IMR-90 (cell line): ENCODE results near the gene RAD52. TPM values are rescaled to one million over a fixed set of nuclear protein-coding genes. Genes with fewer than 3 reads are reported as not detected.

ENCODE experiments used
- ATAC-seq: fragments of 200-7000 bp; cut with Tn5 transposase; 2 replicates; pipeline ENCODE4 v1.9.1; 2020; ENCODE audit warnings: low read depth, mild to moderate bottlenecking, moderate library complexity
- BruUV-seq: library from RNA; stranded (reverse); fragments of 400-500 nt; replicated peaks from 2 replicates; lab custom pipeline; 2021; lab: Mats Ljungman, UMichigan
- CTCF ChIA-PET: fragments of 300-600 bp; formaldehyde crosslinking; extraction: SDS; loops from one replicate; lab custom pipeline; 2021; ENCODE audit warnings: antibody characterized with exemption; lab: Yijun Ruan, JAX
- POLR2A ChIA-PET: fragments of 300-600 bp; sonication (Branson Sonifier 250); formaldehyde crosslinking; loops from one replicate; lab custom pipeline; 2022; ENCODE audit warnings: antibody characterized with exemption; ENCODE audit not compliant: unreplicated experiment; lab: Charles Lee
- DNase-seq: peaks from one replicate; pipeline ENCODE4 v3.0.0; 2013
- H2AFZ ChIP-seq: replicated peaks from 2 replicates; pipeline ENCODE3; 2013; ENCODE audit warnings: low read length, mild to moderate bottlenecking; ENCODE audit not compliant: poor library complexity
- H2AK5ac ChIP-seq: 2 replicates; pipeline ENCODE4 v1.6.1; 2013; ENCODE audit warnings: low read depth, low read length, inconsistent platforms
- H2AK9ac ChIP-seq: replicated peaks from 2 replicates; pipeline ENCODE3; 2013; ENCODE audit warnings: mild to moderate bottlenecking, low read depth, low read length, moderate library complexity; ENCODE audit not compliant: poor library complexity
- H2BK120ac ChIP-seq: 2 replicates; pipeline ENCODE4 v1.6.1; 2013; ENCODE audit warnings: low read depth, low read length, inconsistent platforms
- H2BK15ac ChIP-seq: 3 replicates; pipeline ENCODE4 v1.6.1; 2013; ENCODE audit warnings: low read depth, low read length, inconsistent platforms
- H2BK20ac ChIP-seq: 2 replicates; pipeline ENCODE4 v1.6.1; 2013; ENCODE audit warnings: low read depth, mild to moderate bottlenecking, inconsistent platforms, low read length, moderate library complexity
- H2BK5ac ChIP-seq: 2 replicates; pipeline ENCODE4 v1.6.1; 2013; ENCODE audit warnings: mild to moderate bottlenecking, low read depth, low read length, inconsistent platforms; ENCODE audit not compliant: poor library complexity, severe bottlenecking
- H3K14ac ChIP-seq: replicated peaks from 2 replicates; pipeline ENCODE4 v1.6.1; 2013; ENCODE audit warnings: low read depth, low read length, inconsistent platforms
- H3K18ac ChIP-seq: 2 replicates; pipeline ENCODE4 v1.6.1; 2013; ENCODE audit warnings: low read depth, low read length, control low read depth
- H3K23ac ChIP-seq: 2 replicates; pipeline ENCODE4 v1.6.1; 2013; ENCODE audit warnings: low read depth, low read length, inconsistent platforms
- H3K27ac ChIP-seq: 2 replicates; pipeline ENCODE4 v1.5.1; 2013; ENCODE audit warnings: mild to moderate bottlenecking, control low read depth, low read length; ENCODE audit not compliant: insufficient read depth
- H3K27me3 ChIP-seq: 2 replicates; pipeline ENCODE4 v1.6.1; 2013; ENCODE audit warnings: low read length; ENCODE audit not compliant: control insufficient read depth, insufficient read depth
- H3K36me3 ChIP-seq: 2 replicates; pipeline ENCODE4 v1.6.1; 2013; ENCODE audit warnings: low read length, mixed read lengths; ENCODE audit not compliant: control insufficient read depth, insufficient read depth
- H3K4ac ChIP-seq: 2 replicates; pipeline ENCODE4 v1.6.1; 2013; ENCODE audit warnings: low read depth, low read length, inconsistent platforms
- H3K4me1 ChIP-seq: 2 replicates; pipeline ENCODE4 v1.6.1; 2013; ENCODE audit warnings: low read length, mixed read lengths; ENCODE audit not compliant: control insufficient read depth, insufficient read depth
- H3K4me2 ChIP-seq: 2 replicates; pipeline ENCODE4 v1.6.1; 2013; ENCODE audit warnings: low read depth, mild to moderate bottlenecking, control low read depth, low read length, moderate library complexity
- H3K4me3 ChIP-seq: 2 replicates; pipeline ENCODE4 v1.5.1; 2013; ENCODE audit warnings: low read depth, mild to moderate bottlenecking, control low read depth, low read length, moderate library complexity; ENCODE audit not compliant: insufficient read depth
- H3K56ac ChIP-seq: 2 replicates; pipeline ENCODE4 v1.6.1; 2013; ENCODE audit warnings: low read length, inconsistent platforms; ENCODE audit not compliant: insufficient read depth; ENCODE audit errors: extremely low read depth
- H3K79me1 ChIP-seq, 2 experiments: 2 replicates each; pipeline ENCODE4 v1.6.1; 2013; ENCODE audit warnings: low read length in 2 of 2, inconsistent platforms in 1 of 2, low read depth in 1 of 2
- H3K9ac ChIP-seq: 2 replicates; pipeline ENCODE4 v1.6.1; 2013; ENCODE audit warnings: low read depth, low read length, control low read depth
- H3K9me1 ChIP-seq: 2 replicates; pipeline ENCODE4 v1.6.1; 2013; ENCODE audit warnings: low read length, inconsistent platforms; ENCODE audit not compliant: insufficient read depth
- H3K9me3 ChIP-seq: 2 replicates; pipeline ENCODE4 v1.6.1; 2013; ENCODE audit warnings: low read length; ENCODE audit not compliant: control insufficient read depth, insufficient read depth
- H4K20me1 ChIP-seq: 2 replicates; pipeline ENCODE4 v1.6.1; 2013; ENCODE audit warnings: low read length, inconsistent platforms; ENCODE audit not compliant: insufficient read depth
- H4K5ac ChIP-seq: 2 replicates; pipeline ENCODE4 v1.6.1; 2013; ENCODE audit warnings: mild to moderate bottlenecking, low read depth, low read length, control low read depth
- H4K8ac ChIP-seq, 2 experiments: 2 replicates each; pipeline ENCODE4 v1.6.1; 2013; ENCODE audit warnings: low read depth in 2 of 2, low read length in 2 of 2, control low read depth in 1 of 2, inconsistent platforms in 1 of 2
- H4K91ac ChIP-seq: 2 replicates; pipeline ENCODE4 v1.6.1; 2013; ENCODE audit warnings: low read depth, low read length, inconsistent platforms; ENCODE audit not compliant: insufficient read depth
- RFX5 ChIP-seq: IDR thresholded peaks from 2 replicates; pipeline ENCODE4 v1.8.0; 2012; ENCODE audit warnings: low read depth, mild to moderate bottlenecking, low read length, moderate library complexity
- SMC3 ChIP-seq: fragments of 150-350 bp; IDR thresholded peaks from 2 replicates; pipeline ENCODE4 v1.6.1; 2016; ENCODE audit warnings: low read depth, mild to moderate bottlenecking, antibody characterized with exemption, low read length, moderate library complexity
- WGBS, 2 experiments: methylation state at CpG; one replicate each; pipeline versions ENCODE4 v1.1.5 to v1.1.7; 2013; ENCODE audit warnings: missing lambda C conversion rate in 2 of 2; ENCODE audit not compliant: insufficient read length in 1 of 2; ENCODE audit errors: extremely low coverage in 2 of 2; 5-methylcytosine and 5-hydroxymethylcytosine counted together
- dilution Hi-C: fragments of 300-500 bp; cut with HindIII; formaldehyde crosslinking; loops from one replicate; pipeline ENCODE4 v1.14.3; 2018; ENCODE audit warnings: low sequenced_read_pairs; ENCODE audit not compliant: unreplicated experiment
- in situ Hi-C: fragments of 300-500 bp; cut with MboI; formaldehyde crosslinking; loops from 3 replicates; pipeline ENCODE4 v1.14.3; 2019; ENCODE audit warnings: low sequenced_read_pairs, inconsistent platforms, mixed read lengths
- intact Hi-C: fragments of 100-400 bp; cut with micrococcal nuclease; formaldehyde crosslinking; loops from 2 replicates; pipeline ENCODE4 v1.10.0; 2022
- polyA plus RNA-seq, 3 experiments: library from polyadenylated mRNA; depleted of rRNA; stranded (reverse); fragments of >200 nt; gene quantifications; 2 replicates each; pipeline ENCODE4 v1.2.3, GENCODE V29; 2012; ENCODE audit warnings: low replicate concordance in 1 of 3
- total RNA-seq: library from RNA; depleted of rRNA; stranded (reverse); fragments of >200 nt; gene quantifications from 2 replicates; pipeline ENCODE4 v1.2.3, GENCODE V29; 2012

The RAD52 gene
- total and polyA plus RNA-seq, 2 of the 4 experiments (the other 2 are of a cell fraction): 10.7 to 11.3 TPM

- Histone ChIP-seq H3K4me3 (no peak overlapping the region), H4K5ac (no peak overlapping the region), H3K4ac (no peak overlapping the region), H4K20me1 (no peaks in the 10 kb centered on the region), H3K4me2 (no peak overlapping the region), H3K18ac (no peak overlapping the region), H3K36me3 (no peaks in the 10 kb centered on the region), H3K27me3 (no peaks in the 10 kb centered on the region), H2AK9ac (no peak overlapping the region), H2AK5ac (no peak overlapping the region), H4K91ac (no peak overlapping the region), H3K9me1 (no peaks in the 10 kb centered on the region), H2BK5ac (no peak overlapping the region), H3K14ac (no peak overlapping the region), H4K8ac (no peak overlapping the region), H3K9me3 (no peaks in the 10 kb centered on the region), H2BK20ac (no peak overlapping the region), H3K4me1 (peaks cover 5% of the 10 kb centered on the region; the same call in 1 of the 2 replicates), H3K23ac (no peak overlapping the region), H3K56ac (no peak overlapping the region), H3K9ac (no peak overlapping the region), H3K79me1 (no peaks in the 10 kb centered on the region), H3K27ac (no peak overlapping the region), H2AFZ (no peak overlapping the region), H2BK120ac (no peak overlapping the region), H2BK15ac (no peak overlapping the region)
- intact Hi-C loops (no loop called here), in situ Hi-C loops (no loop called here), dilution Hi-C loops (no loop called here)
- no TSS peak for BruUV-seq
- no peak for DNase-seq
- WGBS, 2 experiments: 100% methylated on average over 1 of the region's 8 CpGs; no CpG with 5 or more reads in 1 of the 2 experiments
- TF ChIP-seq SMC3: no peak
- no peak for TF ChIP-seq RFX5
- ChIA-PET CTCF (no interaction called here), POLR2A (no interaction called here)
- ATAC-seq: no peak
These were observed 20.3 kb upstream of the RAD52 start for GRCh38 chr12:969821-970220.
